HEK293 (cell line): ENCODE measurements around the gene RAB3C.

Source experiments
- GFI1B ChIP-seq: fragments of 450-650 bp; formaldehyde crosslinking; IDR thresholded peaks from 2 replicates; pipeline ENCODE4 v1.5.1; 2016; ENCODE audit warnings: missing biosample characterization, missing genetic modification characterization
- MZF1 ChIP-seq: fragments of 450-650 bp; formaldehyde crosslinking; IDR thresholded peaks from 2 replicates; pipeline ENCODE4 v1.5.1; 2017; ENCODE audit warnings: missing biosample characterization, missing genetic modification characterization, borderline replicate concordance
- REST ChIP-seq: fragments of 450-650 bp; formaldehyde crosslinking; IDR thresholded peaks from 2 replicates; pipeline ENCODE4 v1.5.1; 2016; ENCODE audit warnings: missing biosample characterization, missing genetic modification characterization
- ZBTB21 ChIP-seq: fragments of 450-650 bp; formaldehyde crosslinking; IDR thresholded peaks from 2 replicates; pipeline ENCODE4 v1.5.1; 2017; ENCODE audit warnings: missing biosample characterization, missing genetic modification characterization
- ZEB2 ChIP-seq: fragments of 450-650 bp; formaldehyde crosslinking; IDR thresholded peaks from 2 replicates; pipeline ENCODE4 v1.5.1; 2016; ENCODE audit warnings: missing biosample characterization, missing genetic modification characterization
- ZNF155 ChIP-seq: fragments of 450-650 bp; formaldehyde crosslinking; IDR thresholded peaks from 2 replicates; pipeline ENCODE4 v1.5.1; 2016; ENCODE audit warnings: missing biosample characterization, missing genetic modification characterization
- ZNF274 ChIP-seq, 2 experiments: fragments of 200-500 bp in 1 of 2; fragments of 450-650 bp in 1 of 2; sonication (Bioruptor generic) in 1 of 2; formaldehyde crosslinking in 1 of 2; IDR thresholded peaks; 2 replicates each; pipeline versions ENCODE4 v1.5.1 to v1.6.1; 2014 to 2016; ENCODE audit warnings: borderline replicate concordance in 1 of 2, inconsistent platforms in 1 of 2, low read length in 1 of 2, missing biosample characterization in 1 of 2, missing genetic modification characterization in 1 of 2
- ZNF610 ChIP-seq: fragments of 450-650 bp; formaldehyde crosslinking; IDR thresholded peaks from 2 replicates; pipeline ENCODE4 v1.5.1; 2016; ENCODE audit warnings: missing biosample characterization, missing genetic modification characterization, borderline replicate concordance
- ZNF645 ChIP-seq: fragments of 450-650 bp; formaldehyde crosslinking; IDR thresholded peaks from 2 replicates; pipeline ENCODE4; 2016; ENCODE audit warnings: missing biosample characterization, missing genetic modification characterization
- TF ChIP-seq, protein P1 (sequence below): fragments of 450-650 bp; formaldehyde crosslinking; IDR thresholded peaks from 2 replicates; pipeline ENCODE4 v1.5.1; 2016; ENCODE audit warnings: missing biosample characterization, missing genetic modification characterization

GRCh38 chr5:58699762-58700118 lies 116.9 kb downstream of the RAB3C start:
- TF ChIP-seq, protein P1, sequence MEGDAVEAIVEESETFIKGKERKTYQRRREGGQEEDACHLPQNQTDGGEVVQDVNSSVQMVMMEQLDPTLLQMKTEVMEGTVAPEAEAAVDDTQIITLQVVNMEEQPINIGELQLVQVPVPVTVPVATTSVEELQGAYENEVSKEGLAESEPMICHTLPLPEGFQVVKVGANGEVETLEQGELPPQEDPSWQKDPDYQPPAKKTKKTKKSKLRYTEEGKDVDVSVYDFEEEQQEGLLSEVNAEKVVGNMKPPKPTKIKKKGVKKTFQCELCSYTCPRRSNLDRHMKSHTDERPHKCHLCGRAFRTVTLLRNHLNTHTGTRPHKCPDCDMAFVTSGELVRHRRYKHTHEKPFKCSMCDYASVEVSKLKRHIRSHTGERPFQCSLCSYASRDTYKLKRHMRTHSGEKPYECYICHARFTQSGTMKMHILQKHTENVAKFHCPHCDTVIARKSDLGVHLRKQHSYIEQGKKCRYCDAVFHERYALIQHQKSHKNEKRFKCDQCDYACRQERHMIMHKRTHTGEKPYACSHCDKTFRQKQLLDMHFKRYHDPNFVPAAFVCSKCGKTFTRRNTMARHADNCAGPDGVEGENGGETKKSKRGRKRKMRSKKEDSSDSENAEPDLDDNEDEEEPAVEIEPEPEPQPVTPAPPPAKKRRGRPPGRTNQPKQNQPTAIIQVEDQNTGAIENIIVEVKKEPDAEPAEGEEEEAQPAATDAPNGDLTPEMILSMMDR (tag by site-specific recombination): no peak
- no peak for TF ChIP-seq ZBTB21 (tag by site-specific recombination)
- no peak for TF ChIP-seq ZNF610 (tag by site-specific recombination)
- no peak for TF ChIP-seq ZEB2 (tag by site-specific recombination)
- no peak for TF ChIP-seq ZNF155 (tag by site-specific recombination)
- no peak for TF ChIP-seq REST
- no peak for TF ChIP-seq ZNF645 (tag by site-specific recombination)
- TF ChIP-seq GFI1B: no peak
- no peak for TF ChIP-seq ZNF274 (IDR thresholded peaks at IDR 0.05; ENCODE audit: low read length)
- no peak for TF ChIP-seq ZNF274 (tag by site-specific recombination; IDR thresholded peaks at IDR 0.05; ENCODE audit: borderline replicate concordance)
- TF ChIP-seq MZF1: no peak
